Naive thymus-derived CD4-positive, alpha-beta T cell (primary cell): ENCODE measurements around the gene RCSD1. TPM values are rescaled to one million over a fixed set of nuclear protein-coding genes. Genes with fewer than 3 reads are reported as not detected.
A peak's percentile ranks its signal among the peaks of the same experiment; 100 is the strongest.

ENCODE experiments used
- ATAC-seq: fragments of 150-1000 bp; cut with Tn5 transposase; 2 replicates; pipeline ENCODE4 v1.10.0; 2021; ENCODE audit warnings: mild to moderate bottlenecking, moderate library complexity
- CTCF ChIA-PET: fragments of 350-600 bp; sonication (Branson Sonifier 250); formaldehyde crosslinking; loops from one replicate; lab custom pipeline; 2021; ENCODE audit warnings: antibody characterized with exemption; lab: Charles Lee
- POLR2A ChIA-PET: fragments of 350-600 bp; sonication (Branson Sonifier 250); formaldehyde crosslinking; loops from one replicate; lab custom pipeline; 2021; ENCODE audit warnings: antibody characterized with exemption, inconsistent platforms; lab: Charles Lee
- DNase-seq, 9 donors: peaks; one replicate each; pipeline versions ENCODE4 v3.0.0 to v3.0.0-alpha.2; 2020 to 2022; ENCODE audit warnings: mixed read lengths in 1 of 9
- H3K27ac ChIP-seq: one replicate; pipeline ENCODE4 v1.7.0; 2013; ENCODE audit warnings: mild to moderate bottlenecking, low read depth, low read length, moderate library complexity
- H3K27me3 ChIP-seq, 2 donors: one replicate each; pipeline ENCODE4 v1.7.0; 2013; ENCODE audit warnings: low read length in 2 of 2, mild to moderate bottlenecking in 2 of 2, moderate library complexity in 2 of 2; ENCODE audit not compliant: control insufficient read depth in 2 of 2, insufficient read depth in 2 of 2
- H3K36me3 ChIP-seq, 3 experiments: 1 replicate in 2 of 3; 2 replicates in 1 of 3; pipeline ENCODE4 v1.7.0; 2013; ENCODE audit warnings: low read length in 3 of 3, mild to moderate bottlenecking in 3 of 3, moderate library complexity in 1 of 3; ENCODE audit not compliant: insufficient read depth in 3 of 3, control insufficient read depth in 2 of 3
- H3K4me1 ChIP-seq, 2 donors: one replicate each; pipeline ENCODE4 v1.7.0; 2013; ENCODE audit warnings: low read length in 2 of 2, mild to moderate bottlenecking in 2 of 2, moderate library complexity in 1 of 2; ENCODE audit not compliant: control insufficient read depth in 2 of 2, insufficient read depth in 2 of 2
- H3K4me3 ChIP-seq: 2 replicates; pipeline ENCODE4 v1.7.0; 2013; ENCODE audit warnings: mild to moderate bottlenecking, low read length
- H3K9me3 ChIP-seq, 3 experiments: 1 replicate in 2 of 3; 2 replicates in 1 of 3; pipeline ENCODE4 v1.7.0; 2013; ENCODE audit warnings: low read length in 3 of 3; ENCODE audit not compliant: control insufficient read depth in 2 of 3
- H3K27ac Mint-ChIP-seq, 9 donors: one replicate each; pipeline ENCODE4 v1.8.0; 2020 to 2022; ENCODE audit warnings: mixed read lengths in 9 of 9, mild to moderate bottlenecking in 8 of 9, moderate library complexity in 5 of 9, inconsistent platforms in 2 of 9
- H3K27me3 Mint-ChIP-seq, 5 donors: one replicate each; pipeline ENCODE4 v1.8.0; 2021 to 2022; ENCODE audit warnings: mixed read lengths in 5 of 5, mild to moderate bottlenecking in 1 of 5
- H3K36me3 Mint-ChIP-seq, 5 donors: one replicate each; pipeline ENCODE4 v1.8.0; 2020 to 2022; ENCODE audit warnings: mixed read lengths in 5 of 5, mild to moderate bottlenecking in 3 of 5, inconsistent platforms in 1 of 5
- H3K4me1 Mint-ChIP-seq, 7 donors: one replicate each; pipeline ENCODE4 v1.8.0; 2020 to 2022; ENCODE audit warnings: mixed read lengths in 7 of 7, mild to moderate bottlenecking in 3 of 7, inconsistent platforms in 1 of 7
- H3K4me3 Mint-ChIP-seq, 10 donors: one replicate each; pipeline ENCODE4 v1.8.0; 2020 to 2022; ENCODE audit warnings: mild to moderate bottlenecking in 10 of 10, mixed read lengths in 10 of 10, moderate library complexity in 6 of 10, inconsistent platforms in 2 of 10
- H3K9me3 Mint-ChIP-seq, 11 donors: one replicate each; pipeline ENCODE4 v1.8.0; 2020 to 2022; ENCODE audit warnings: mixed read lengths in 11 of 11, mild to moderate bottlenecking in 4 of 11, inconsistent platforms in 1 of 11, moderate library complexity in 1 of 11
- intact Hi-C, 2 donors: fragments of 100-400 bp; cut with micrococcal nuclease; formaldehyde crosslinking; loops; one replicate each; pipeline ENCODE4 v1.15.1; 2023
- polyA plus RNA-seq, 2 donors: library from polyadenylated mRNA; unstranded; fragments of 300-500 nt; fragmentation: Illumina TruSeq; gene quantifications; one replicate each; pipeline ENCODE4 v1.2.3, GENCODE V29; 2021
- total RNA-seq, 6 experiments: library from RNA in 5 of 6; stranded (reverse) in 5 of 6; gene quantifications; 1 replicate in 5 of 6; 2 replicates in 1 of 6; pipeline ENCODE4 v1.2.3 and lab custom pipeline; 2021 to 2026

The RCSD1 gene
- total and polyA plus RNA-seq, 7 experiments from 2014 or later: 75.0 to 153 (median 135) TPM

- no peaks in the 10 kb centered on the region for H3K4me1 ChIP-seq
- ChIA-PET CTCF (interaction anchor here (1.0 kb wide), 1 partner anchor 30 kb away, joined by 3 read pairs; no protein-coding TSS in a partner anchor), POLR2A (no interaction called here)
- H3K27ac Mint-ChIP-seq: no peak overlapping the region
- no peaks in the 10 kb centered on the region for H3K27me3 ChIP-seq
- no peak overlapping the region for H3K4me3 Mint-ChIP-seq
- H3K27me3 Mint-ChIP-seq: peaks cover 0 to 9% (median 0%) of the 10 kb centered on the region in 5 donors
- no peak overlapping the region for H3K27ac ChIP-seq
- peaks cover 0 to 4% (median 0%) of the 10 kb centered on the region in 5 donors for H3K36me3 Mint-ChIP-seq
- intact Hi-C loops: no loop called here
- H3K9me3 Mint-ChIP-seq: peaks cover 0 to 3% (median 0%) of the 10 kb centered on the region in 11 donors
- H3K4me3 ChIP-seq: no peak overlapping the region
- DNase-seq: no peak
- no peaks in the 10 kb centered on the region for H3K36me3 ChIP-seq
- peaks cover 0 to 4% (median 0%) of the 10 kb centered on the region in 7 donors for H3K4me1 Mint-ChIP-seq
- H3K9me3 ChIP-seq: no peaks in the 10 kb centered on the region
- ATAC-seq: no peak
Observed at GRCh38 chr1:167588361-167588760, 41.7 kb upstream of the RCSD1 start.

- Histone ChIP-seq H3K4me3 (no peak overlapping the region), H3K36me3 (no peaks in the 10 kb centered on the region), H3K27ac (no peak overlapping the region), H3K27me3 (no peaks in the 10 kb centered on the region), H3K9me3 (no peaks in the 10 kb centered on the region), H3K4me1 (no peaks in the 10 kb centered on the region)
- DNase-seq (no peak), ATAC-seq (no peak)
- intact Hi-C loops: no loop called here
- ChIA-PET CTCF (interaction anchor here (0.7 kb wide), 2 partner anchors 30 to 39 kb away, joined by 3 to 5 read pairs; partner anchors contain the start of gene CREG1), POLR2A (no interaction called here)
- H3K4me1 Mint-ChIP-seq: peaks cover 0 to 5% (median 0%) of the 10 kb centered on the region in 7 donors
- H3K27ac Mint-ChIP-seq: no peak overlapping the region
- peaks cover 0 to 7% (median 0%) of the 10 kb centered on the region in 5 donors for H3K27me3 Mint-ChIP-seq
- no peak overlapping the region for H3K4me3 Mint-ChIP-seq
- H3K36me3 Mint-ChIP-seq: peaks cover 0 to 5% (median 0%) of the 10 kb centered on the region in 5 donors
- peaks cover 0 to 2% (median 0%) of the 10 kb centered on the region in 11 donors for H3K9me3 Mint-ChIP-seq
Observed at GRCh38 chr1:167592475-167592874, 37.6 kb upstream of the RCSD1 start.

DNA sequence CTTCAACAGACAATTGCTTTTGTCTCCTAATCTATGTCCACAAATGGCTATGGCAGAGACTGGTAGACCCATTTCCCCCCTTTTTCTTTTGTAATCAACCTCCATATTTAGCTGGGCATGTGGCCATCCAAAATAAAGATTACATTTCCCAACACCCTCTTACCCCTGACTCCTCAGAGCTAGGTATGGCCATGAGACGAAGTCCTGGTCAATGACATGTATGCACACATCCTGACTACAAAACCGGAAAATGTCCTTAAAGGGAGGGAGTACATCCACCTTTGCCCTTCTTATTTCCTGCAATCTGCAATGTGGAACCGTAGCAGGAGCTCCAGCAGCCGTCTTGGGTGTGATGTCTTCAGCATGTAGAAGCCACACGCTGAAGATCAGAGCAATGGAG lies 36.2 kb upstream of the RCSD1 start:
- H3K4me1 Mint-ChIP-seq: peaks cover 0 to 6% (median 0%) of the 10 kb centered on the region in 7 donors
- H3K36me3 Mint-ChIP-seq: peaks cover 0 to 5% (median 0%) of the 10 kb centered on the region in 5 donors
- Histone ChIP-seq H3K27me3 (no peaks in the 10 kb centered on the region), H3K27ac (no peak overlapping the region), H3K36me3 (no peaks in the 10 kb centered on the region), H3K4me1 (no peaks in the 10 kb centered on the region), H3K9me3 (no peaks in the 10 kb centered on the region), H3K4me3 (no peak overlapping the region)
- peaks cover 0 to 2% (median 0%) of the 10 kb centered on the region in 11 donors for H3K9me3 Mint-ChIP-seq
- ATAC-seq (no peak), DNase-seq (no peak)
- H3K4me3 Mint-ChIP-seq: no peak overlapping the region
- ChIA-PET CTCF (interaction anchor here (0.6 to 1.5 kb wide), 4 partner anchors 15 to 94 kb away, joined by 3 to 7 read pairs (median 4); no protein-coding TSS in a partner anchor), POLR2A (no interaction called here)
- no peak overlapping the region for H3K27ac Mint-ChIP-seq
- intact Hi-C loops: no loop called here
- H3K27me3 Mint-ChIP-seq: peaks cover 0 to 7% (median 0%) of the 10 kb centered on the region in 5 donors

- no peaks in the 10 kb centered on the region for H3K27me3 ChIP-seq
- H3K36me3 ChIP-seq: no peaks in the 10 kb centered on the region
- no peak overlapping the region for H3K27ac ChIP-seq
- Mint-ChIP-seq H3K4me1 (peaks cover 0 to 11% (median 2%) of the 10 kb centered on the region in 7 donors), H3K36me3 (peaks cover 0 to 6% (median 0%) of the 10 kb centered on the region in 5 donors), H3K4me3 (no peak overlapping the region), H3K27me3 (peaks cover 0 to 7% (median 0%) of the 10 kb centered on the region in 5 donors), H3K27ac (no peak overlapping the region), H3K9me3 (peaks cover 0 to 2% (median 0%) of the 10 kb centered on the region in 11 donors)
- intact Hi-C loops: no loop called here
- ChIA-PET POLR2A (interaction anchor here (1.0 kb wide), 2 partner anchors 13 to 99 kb away, joined by 3 read pairs; no protein-coding TSS in a partner anchor), CTCF (interaction anchor here (0.9 to 1.5 kb wide), 3 partner anchors 43 to 93 kb away, joined by 3 to 7 read pairs (median 5); no protein-coding TSS in a partner anchor)
- ATAC-seq (no peak), DNase-seq (no peak)
- no peaks in the 10 kb centered on the region for H3K9me3 ChIP-seq
- H3K4me3 ChIP-seq: no peak overlapping the region
- H3K4me1 ChIP-seq: peaks cover 0 to under 1% of the 10 kb centered on the region in 2 donors
Observed at GRCh38 chr1:167594822-167595221, 35.2 kb upstream of the RCSD1 start.

- peaks cover 0 to 3% (median 0%) of the 10 kb centered on the region in 5 donors for H3K27me3 Mint-ChIP-seq
- ChIA-PET CTCF (interaction anchor here (0.7 to 5.5 kb wide), 26 partner anchors 9 to 482 kb away, joined by 3 to 283 read pairs (median 6); partner anchors contain the start of gene RCSD1), POLR2A (interaction anchor here (0.6 to 11.0 kb wide), 7 partner anchors 9 to 123 kb away, joined by 3 to 276 read pairs (median 6); partner anchors contain the start of gene RCSD1)
- no peaks in the 10 kb centered on the region for H3K36me3 ChIP-seq
- no peaks in the 10 kb centered on the region for H3K9me3 Mint-ChIP-seq
- H3K27me3 ChIP-seq: no peaks in the 10 kb centered on the region
- H3K27ac ChIP-seq: no peak overlapping the region
- peaks cover 28 to 36% of the 10 kb centered on the region in 2 donors for H3K4me1 ChIP-seq
- peak; percentile 80 for ATAC-seq
- peaks cover 27 to 50% (median 46%) of the 10 kb centered on the region in 7 donors for H3K4me1 Mint-ChIP-seq
- H3K4me3 Mint-ChIP-seq: peak overlapping the region; percentile 9 to 80 (median 62)
- peak in 8 of 9 donors; percentile 35 to 76 (median 60) for DNase-seq
- intact Hi-C loops: loop anchor here (1.0 to 10.0 kb wide), 10 partner anchors 17 to 485 kb away; no protein-coding TSS in a partner anchor
- H3K4me3 ChIP-seq: no peak overlapping the region
- peak overlapping the region in 8 of 9 donors; percentile 8 to 79 (median 36) for H3K27ac Mint-ChIP-seq
- H3K9me3 ChIP-seq: no peaks in the 10 kb centered on the region
- H3K36me3 Mint-ChIP-seq: peaks cover 0 to 12% (median 0%) of the 10 kb centered on the region in 5 donors
Observed at GRCh38 chr1:167599957-167600581, 30.0 kb upstream of the RCSD1 start.
